GM04503 (cell line): Measurements from ENCODE around the gene IGSF9.
A peak's percentile ranks its signal among the peaks of the same experiment; 100 is the strongest.
"Not testable (repeated sequence)": the region's sequence is repeated elsewhere in the genome, so short reads cannot be mapped to it uniquely, and the experiment has no call there.

ENCODE experiments used
- DNase-seq: peaks from one replicate; pipeline ENCODE4 v3.0.0-alpha.2; 2012; ENCODE audit warnings: low read depth

IGSF9 gene

DNA sequence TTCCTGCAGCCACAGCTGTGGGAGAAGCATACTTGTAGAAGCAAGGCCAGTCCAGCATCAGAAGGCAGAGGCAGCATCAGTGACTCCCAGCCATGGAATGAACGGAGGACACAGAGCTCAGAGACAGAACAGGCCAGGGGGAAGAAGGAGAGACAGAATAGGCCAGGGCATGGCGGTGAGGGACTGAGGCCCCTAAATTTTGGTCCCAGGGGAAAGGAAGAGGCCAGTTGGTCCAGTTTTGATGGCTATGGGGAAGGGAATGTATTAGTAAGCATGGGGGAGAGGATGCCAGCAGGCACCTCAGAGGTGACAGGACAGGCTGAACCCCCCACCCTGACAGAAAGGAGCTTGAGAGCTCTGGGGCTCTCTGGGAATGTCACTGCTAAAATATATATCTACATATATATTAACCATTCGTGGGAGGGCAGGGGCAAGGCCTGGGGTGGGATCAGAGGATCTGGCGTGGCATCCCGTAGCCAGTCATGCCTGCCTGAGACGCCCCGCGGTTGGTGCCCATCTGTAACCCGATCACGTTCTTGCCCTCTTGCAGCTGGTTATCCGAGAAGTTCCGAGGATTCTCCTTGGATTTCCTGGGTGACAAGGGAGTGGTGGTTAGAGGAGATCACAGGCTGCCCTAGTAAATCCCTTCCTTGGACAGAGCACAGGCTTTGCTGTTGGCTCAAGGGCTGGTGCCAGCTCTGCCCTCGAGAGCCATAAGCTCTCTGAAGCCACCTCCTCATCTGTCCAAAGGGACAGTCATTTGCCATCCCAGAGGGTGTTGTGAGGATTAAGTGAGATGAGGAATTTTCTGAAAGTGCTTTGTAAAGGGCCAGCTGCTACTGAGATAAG, 26.8 kb downstream of the IGSF9 start:
- DNase-seq = no peak

DNA sequence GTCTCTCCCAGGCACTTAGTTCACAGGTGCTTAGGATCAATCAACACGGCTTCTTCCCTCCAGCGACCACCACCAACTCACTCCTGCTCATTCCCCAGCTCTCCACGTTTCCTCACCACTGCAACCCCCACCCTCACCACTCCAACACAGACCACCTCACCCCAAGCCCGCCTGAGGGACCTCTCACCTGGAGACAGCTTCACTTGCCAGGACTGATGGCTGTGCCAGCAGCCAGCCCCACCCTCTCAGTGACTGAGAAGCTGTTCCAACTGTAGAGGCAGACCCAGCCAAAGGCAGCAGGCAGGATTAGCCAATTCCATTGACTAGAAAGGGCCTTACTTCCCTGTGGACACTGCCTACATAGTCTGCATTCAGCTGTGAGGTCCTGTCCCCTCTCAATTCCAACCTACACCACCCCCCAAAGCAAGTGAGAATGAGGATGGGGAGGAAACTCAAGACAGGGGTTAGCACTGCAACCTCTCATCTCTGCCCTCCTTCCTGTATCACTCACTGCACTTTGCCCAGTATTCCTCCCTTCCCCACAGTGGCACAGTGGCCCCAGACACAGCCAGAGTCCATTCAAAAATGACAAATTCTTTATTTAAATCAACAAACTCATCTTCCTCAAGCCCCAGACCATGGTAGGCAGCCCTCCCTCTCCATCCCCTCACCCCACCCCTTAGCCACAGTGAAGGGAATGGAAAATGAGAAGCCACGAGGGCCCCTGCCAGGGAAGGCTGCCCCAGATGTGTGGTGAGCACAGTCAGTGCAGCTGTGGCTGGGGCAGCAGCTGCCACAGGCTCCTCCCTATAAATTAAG, 27.7 kb downstream of the IGSF9 start:
- DNase-seq = no peak

DNA sequence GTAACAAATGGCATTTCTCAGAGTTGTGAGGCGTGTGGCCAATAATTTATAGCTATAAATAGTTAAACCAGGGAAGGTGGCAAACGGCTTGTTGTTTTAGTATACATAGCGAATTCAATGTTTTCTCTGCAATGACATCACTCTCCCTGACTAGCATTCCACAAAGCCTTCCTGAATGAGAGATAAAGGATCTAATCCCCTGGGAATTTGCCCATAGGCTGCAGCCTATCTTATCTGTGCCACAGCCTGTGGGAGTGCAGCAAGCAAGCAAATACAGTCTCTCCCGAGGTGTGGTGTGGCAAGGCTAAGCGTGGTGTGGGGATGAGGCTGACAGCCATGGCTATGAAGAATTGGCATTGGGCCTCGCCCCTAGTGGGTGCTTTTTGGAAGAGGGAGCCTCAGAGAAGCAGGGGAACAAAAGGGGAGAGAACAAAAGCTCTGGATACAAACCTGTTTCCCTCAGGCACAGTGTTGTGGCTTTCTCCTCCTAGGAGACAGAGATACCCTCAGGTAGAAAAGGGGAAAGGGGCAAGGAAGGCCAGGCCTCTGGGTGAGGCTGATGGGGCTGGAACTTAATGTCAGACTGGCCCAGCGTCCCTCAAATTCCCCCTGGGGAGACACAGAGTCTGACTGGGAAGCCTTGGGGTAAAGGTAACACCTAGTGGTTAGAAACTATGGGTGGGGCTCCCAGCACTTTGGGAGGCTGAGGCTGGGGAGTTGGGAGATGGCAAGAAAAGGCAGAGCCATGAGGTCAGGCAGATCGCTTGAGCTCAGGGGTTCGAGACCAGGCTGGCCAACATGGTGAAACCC, 29.0 kb downstream of the IGSF9 start:
- peak; percentile 49 for DNase-seq

DNA sequence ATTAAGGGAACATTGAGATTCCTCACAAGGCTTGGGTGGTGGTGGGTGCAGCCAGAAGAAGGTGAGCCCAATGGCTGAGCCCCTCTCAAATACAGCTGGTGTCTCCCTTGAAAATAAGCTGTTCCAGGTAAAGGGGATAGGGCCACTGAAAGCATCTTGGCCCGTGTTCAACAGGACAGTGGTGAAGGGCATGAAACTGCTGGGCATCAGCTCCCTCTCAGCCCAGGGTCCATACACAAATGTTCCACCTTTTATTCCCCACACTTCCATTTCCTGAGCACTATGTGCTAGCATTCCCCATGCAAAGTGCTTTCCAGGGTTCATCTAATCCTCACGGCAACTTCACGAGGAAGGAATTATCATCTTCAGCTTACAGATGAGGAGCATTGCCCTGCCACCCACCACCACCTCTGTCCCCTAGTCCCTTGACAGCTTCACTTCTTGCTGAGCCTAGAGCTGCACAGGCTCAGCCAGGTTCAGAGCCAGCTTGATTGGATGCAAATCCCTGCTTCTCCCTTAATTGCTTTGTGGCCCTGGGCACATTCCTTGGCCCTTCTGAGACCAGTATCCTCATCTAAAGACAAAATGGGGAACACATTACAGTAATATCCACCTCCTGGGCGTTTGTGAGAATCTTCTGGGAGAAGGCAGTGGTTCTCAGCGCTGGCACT, 29.7 kb downstream of the IGSF9 start:
- no peak for DNase-seq

DNA sequence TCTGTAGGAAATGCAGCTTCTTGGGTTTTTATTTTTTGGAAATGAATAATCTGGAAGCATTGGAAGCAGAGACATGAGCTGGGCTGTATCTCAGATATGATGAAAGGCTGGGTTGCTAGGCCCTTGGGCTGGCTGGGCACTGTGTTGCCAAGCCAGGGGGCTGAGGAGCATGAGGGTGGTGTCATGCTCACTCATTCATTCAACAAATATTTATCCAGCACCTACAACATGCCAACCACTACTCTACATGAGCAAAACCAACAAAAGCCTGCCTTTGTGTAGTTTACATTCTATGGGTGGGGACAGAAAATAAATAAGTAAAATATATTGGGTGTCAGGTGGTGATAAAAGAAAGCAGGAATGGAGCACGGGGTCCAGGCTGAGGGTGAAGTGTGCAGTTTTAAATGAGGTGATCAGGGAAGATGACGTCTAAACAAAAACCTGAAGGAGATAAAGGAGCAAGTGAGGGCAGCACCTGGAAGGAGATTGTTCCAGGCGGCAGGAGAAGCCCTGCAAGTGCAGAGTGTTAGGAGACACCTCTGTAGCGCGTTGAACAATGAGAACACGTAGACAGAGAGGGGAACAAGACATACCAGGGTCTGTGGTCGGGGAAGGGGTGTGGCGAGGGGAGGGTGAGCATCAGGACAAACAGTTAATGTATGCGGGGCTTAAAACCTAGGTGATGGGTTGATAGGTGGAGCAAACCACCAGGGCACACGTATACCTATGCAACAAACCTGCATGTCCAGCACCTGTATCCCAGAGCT, 31.0 kb downstream of the IGSF9 start:
- no peak for DNase-seq

DNA sequence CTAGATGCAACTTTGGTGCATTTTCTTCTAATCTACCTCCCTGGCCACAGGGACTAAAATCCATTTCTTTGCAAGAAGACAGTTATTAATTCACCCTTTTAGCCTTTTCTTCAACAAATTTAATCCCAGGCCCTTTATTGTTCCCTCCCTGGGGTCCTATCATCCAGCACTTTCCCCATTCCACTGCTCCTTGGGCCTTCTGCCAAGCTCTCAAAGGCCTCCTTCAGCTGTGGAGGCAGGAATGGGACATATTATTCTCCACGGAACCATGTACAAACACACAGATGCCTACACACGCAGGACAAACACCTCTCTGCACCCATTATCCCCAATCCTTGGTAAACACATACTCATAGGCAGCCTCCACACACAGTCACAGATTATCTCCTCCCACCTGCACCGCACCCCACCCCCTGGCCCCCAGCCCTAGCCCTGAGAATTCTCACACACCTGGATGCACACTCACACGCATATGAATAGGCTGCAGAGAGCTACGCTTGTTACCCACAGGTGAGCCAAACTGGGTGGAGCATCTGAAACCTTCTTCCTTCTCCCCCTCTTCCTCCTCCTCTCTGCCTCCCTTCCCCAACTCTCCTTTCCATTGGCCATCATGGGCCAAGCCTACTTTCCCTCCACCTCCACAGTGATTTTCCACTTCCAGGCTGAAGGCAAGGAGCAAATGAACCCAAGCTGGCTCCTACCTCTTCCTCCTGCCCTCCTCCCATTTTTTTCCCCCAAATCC, 31.8 kb downstream of the IGSF9 start:
- no peak for DNase-seq

DNA sequence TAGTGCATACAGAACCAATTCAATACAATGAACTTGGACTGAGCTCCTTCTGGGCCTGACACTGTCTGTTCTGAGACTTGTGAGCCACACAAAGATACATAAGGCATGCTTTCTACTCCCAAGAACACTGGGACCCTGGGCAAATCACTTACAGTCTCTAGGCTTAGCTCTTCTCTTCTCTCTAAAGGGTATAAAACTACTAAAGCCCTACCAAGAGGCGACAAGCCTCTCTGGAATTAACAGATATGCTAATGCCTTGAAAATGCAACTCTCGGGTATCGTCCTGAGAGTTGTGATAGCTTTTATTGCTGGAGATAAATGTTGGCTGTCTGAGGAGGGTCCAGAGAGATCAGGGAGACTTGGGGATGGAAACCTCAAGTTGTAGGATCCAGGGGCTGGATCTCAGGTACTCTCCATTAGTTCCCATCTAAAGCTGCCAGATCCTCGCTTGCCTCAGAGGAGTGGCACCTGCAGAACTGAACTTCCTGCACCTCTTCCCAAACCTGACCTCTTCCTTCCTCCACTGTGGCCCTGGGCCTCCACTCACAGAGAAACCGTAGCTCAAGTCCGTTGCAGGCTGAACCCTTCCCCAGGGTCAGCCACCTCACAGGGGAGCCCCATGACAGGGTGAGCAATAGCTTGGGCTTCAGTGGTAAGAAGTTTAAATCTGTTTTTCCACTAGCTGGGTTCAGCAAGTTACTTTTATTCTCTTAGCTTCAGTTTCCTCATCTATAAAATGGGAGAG, 33.9 kb downstream of the IGSF9 start:
- no peak for DNase-seq

DNA sequence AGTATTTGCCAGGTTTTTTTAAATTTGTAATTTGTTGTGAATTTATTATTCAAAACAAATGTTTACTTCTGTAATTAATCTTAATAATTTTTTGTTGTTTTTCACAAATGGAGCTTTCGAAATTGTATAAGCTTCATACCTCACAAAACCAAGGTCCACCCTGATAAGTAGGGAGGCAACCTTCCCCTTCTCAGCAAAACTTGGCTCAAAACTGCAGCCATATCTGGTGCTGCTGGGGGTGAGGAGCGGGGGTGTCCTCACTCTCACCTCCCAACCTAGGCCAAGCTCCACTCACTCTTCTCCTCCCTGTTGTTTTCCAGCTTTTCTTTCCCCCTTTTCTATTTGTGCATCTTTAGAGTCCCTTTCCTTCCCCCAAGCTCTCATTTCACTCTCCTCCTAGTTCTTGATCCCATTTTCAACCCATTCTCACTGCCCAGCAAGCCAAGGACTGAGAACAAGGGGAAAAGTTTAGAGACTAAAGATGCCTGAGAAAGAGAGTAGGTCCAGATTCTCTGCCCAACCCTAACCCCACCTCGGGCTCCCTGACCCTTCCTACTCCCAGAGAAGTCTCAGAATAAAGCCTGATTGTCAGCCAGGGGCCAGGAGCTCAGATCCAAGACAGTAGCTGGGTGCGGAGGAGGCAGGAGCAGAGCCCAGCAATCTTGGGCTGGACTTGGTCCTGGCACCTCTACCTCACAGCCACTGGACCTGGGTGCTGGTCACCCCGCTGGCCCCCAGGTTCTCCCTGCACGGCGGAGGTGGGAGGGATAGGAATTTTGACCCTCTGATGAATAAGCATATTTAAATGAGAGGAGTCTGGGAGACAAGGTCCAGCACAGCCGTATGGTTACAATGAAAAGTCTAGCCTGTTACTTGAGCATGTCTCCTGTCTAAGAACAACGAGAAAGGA, 37.1 kb downstream of the IGSF9 start:
- no peak for DNase-seq

DNA sequence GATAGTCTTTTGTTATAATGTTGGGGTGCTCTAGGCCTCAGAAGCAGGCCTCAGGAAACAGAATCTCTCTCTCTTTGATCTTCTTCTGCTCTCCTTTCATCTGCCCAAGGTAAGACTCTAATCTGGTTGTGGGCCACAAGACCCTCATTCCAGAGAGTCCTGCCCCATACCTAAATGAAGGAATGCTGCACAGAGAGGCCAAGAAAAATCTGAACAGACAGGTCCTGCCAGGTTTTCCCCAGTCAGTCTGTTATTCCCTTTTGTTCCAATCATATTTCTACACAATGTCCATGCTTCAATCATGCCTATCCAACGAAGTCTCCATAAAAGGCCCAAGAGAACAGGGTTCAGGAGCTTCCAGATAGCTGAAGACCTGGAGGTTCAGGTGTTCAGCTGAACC, 38.5 kb downstream of the IGSF9 start:
- DNase-seq = no peak

DNA sequence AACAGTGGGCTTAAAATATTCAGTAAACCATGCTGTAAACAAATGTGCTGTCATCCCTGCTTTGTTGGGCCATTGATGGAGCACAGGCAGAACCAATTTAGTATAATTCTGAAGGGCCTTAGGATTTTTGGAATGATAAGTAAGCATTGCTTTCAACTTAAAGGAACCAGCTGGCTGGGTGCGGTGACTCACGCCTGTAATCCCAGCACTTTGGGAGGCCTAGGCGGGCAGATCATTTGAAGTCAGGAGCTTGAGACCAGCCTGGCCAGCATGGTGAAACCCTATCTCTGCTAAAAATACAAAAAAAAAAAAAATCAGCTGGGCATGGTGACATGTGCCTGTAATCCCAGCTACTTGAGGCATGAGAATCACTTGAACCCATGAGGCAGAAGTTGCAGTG, 41.4 kb downstream of the IGSF9 start:
- DNase-seq = not testable (repeated sequence)

DNA sequence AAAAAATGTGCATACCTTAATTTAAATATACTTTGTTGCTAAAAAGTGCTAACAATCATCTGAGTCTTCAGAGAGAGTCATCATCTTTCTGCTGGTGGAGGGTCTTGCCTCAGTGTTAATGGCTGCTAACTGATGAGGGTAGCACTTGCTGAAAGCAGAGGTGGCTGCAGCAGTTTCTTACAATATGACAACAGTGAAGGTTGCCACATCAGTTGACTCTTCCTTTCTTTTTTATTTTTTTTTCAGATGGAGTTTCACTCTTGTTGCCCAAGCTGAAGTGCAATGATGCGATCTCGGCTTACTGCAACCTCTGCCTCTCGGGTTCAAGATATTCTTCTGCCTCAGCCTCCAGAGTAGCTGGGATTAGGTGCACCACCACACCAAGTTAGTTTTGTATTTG, 42.9 kb downstream of the IGSF9 start:
- DNase-seq = no peak

DNA sequence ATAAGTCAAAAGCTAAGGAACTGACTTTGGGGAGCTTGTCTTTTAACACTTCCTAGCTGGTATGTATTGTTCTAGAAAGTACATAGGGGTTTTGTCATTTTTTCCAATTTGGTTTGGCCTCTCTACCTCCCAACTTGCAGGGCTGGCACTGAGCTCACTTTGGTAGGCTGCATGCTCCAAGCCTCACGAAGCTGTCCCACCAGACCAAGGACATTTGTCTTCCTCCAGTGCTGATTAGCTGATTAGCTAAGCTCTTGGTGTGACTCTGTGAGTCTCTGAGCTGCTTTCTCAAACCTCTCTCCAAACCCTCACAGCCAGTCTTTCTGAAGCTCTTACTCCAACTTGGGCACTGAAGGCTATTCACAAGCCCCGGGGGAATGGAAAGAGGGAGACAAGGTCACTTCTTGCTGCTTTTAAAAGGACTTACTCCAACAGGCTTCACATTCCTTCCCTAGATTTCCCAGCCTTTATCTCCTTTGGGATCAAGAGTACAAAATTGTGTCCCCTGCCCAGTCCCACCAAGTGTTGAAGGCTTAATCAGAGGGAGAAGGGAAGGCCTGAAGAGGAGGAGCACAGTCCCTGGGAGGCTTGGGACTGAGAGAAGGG, 44.6 kb downstream of the IGSF9 start:
- no peak for DNase-seq

DNA sequence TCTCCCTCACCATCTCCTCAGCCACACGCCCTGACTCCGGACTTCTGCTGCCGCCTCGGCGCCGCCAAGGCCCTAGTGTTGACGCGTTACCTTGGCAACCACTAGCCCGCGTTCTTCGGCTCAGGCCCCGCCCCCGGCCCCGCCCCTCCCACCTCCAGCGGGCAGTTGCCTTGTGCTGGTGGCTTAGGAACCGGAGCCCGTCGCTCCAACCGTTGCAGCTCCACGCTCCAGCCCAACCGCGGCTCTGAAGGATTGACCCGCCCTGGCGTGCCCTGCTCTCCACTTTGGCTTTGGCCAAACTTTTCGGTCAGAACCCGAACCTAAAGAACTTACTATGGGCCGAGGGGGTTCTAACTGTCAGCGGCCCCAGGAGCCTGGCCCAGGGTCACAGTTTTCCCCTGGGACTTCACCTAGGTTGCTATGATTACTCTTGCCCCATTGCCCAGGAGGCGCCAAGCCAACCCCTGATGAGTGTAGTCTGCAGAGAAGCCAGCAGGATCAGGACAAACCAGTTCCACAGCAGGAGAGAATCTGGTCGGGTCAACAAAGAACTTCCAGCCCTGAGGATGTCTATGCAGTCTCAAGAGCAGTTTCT, 45.2 kb downstream of the IGSF9 start, which contains the start of gene CFAP45:
Gene CFAP45 (minus strand): TSS at position 80 of the 595 bp plus-strand sequence. CDS start 67 bp downstream, at position 13.
- DNase-seq = no peak

DNA sequence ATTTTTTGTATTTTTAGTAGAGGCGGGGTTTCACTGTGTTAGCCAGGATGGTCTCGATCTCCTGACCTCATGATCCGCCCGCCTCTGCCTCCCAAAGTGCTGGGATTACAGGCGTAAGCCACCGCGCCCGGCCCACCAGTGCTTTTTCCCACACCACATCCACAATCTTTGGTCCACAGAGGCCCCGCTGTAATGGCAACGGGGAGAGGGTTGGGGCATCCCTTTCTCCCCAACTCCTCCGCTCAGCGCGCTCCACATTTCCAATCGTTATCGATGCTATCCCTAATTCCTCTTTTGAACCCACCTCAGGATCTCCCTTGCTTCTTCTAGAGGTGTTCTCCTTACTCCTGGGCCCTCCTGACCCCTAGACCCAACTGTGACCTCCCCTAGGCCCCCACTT, 45.8 kb downstream of the IGSF9 start:
- not testable (repeated sequence) for DNase-seq

DNA sequence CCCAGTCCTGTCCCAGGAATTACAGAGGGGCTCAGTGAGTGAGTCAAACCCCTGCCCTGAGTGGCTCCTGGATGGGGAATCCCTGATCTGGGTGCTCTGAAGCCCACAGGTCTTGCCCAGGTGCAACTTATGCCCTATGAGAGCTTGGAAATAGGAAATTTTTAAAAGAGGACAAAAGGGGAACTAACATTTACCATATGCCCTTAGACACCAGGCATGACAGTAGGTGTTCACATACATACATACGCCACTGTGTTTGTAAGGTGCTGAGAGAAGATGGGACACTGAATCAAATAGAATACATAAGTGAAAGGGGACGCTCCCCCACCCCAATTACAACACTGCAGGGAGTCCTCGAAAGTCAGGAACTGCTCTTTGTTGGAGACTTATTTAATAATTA, 46.9 kb downstream of the IGSF9 start:
- no peak for DNase-seq

DNA sequence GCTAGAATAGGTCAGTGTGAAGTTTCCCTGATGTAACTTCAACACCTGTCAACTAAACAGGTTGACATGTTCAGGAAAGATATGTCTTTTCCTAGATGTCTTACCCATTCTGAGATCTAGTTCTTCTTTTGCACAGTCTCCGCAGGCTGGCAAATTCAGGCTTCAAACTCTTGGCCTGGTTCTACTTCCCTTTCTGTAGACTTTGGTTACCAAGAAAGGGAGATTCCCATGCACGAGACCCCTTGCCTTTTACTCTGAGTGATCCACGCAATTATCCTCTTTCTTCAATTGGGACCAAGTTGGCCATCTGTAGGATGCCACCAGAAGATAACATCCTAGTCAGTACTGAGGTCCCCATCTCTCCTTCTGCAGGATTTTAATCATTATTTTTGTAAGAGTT, 47.5 kb downstream of the IGSF9 start:
- DNase-seq = no peak

DNA sequence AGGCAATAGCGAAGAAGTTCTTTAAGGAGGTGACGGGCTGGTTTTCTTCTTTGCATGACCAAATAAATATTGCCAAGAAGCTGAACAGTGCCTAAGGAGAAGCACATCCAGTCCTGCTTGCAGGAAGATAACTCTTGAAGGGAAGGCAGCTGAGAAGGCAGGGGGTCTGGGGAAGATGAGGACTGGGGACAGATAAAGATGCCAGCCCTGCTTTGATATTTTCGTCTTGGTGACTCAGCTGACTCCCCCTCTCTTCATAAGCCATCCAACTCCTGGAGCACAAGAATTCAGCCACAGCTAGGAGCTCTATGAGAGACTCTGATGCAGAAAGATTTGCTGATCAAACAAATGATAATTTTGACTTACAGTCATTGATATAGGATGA, 48.9 kb downstream of the IGSF9 start:
- no peak for DNase-seq
